Pancreas (tissue), 10 donors: ENCODE results near the gene PLEKHG2. TPM values are rescaled to one million over a fixed set of nuclear protein-coding genes. Genes with fewer than 3 reads are reported as not detected.
A peak's percentile ranks its signal among the peaks of the same experiment; 100 is the strongest.

Source experiments
- ATAC-seq, 4 donors: fragments of 200-7000 bp; cut with Tn5 transposase; one replicate each; pipeline versions ENCODE4 v1.8.0 to v1.9.1; 2020; ENCODE audit warnings: mild to moderate bottlenecking in 4 of 4, moderate library complexity in 4 of 4
- DNase-seq, 6 donors: peaks; one replicate each; pipeline ENCODE4 v3.0.0-alpha.2; 2020
- FAIRE-seq: peaks from 2 replicates; lab custom pipeline; 2012; peaks lifted over from hg19 to GRCh38; lab: Jason Lieb, UNC
- H3K27ac ChIP-seq, 4 donors: fragments of 200-600 bp; sonication (generic); 1 replicate in 3 of 4; 2 replicates in 1 of 4; pipeline versions ENCODE4 v1.5.0 to v1.8.0; 2020
- H3K27me3 ChIP-seq, 4 donors: fragments of 200-600 bp; one replicate each; pipeline ENCODE4 v1.8.0; 2021
- H3K36me3 ChIP-seq, 3 donors: fragments of 200-600 bp; sonication (generic) in 1 of 3; one replicate each; pipeline versions ENCODE4 v1.5.0 to v1.8.0; 2020 to 2021
- H3K4me1 ChIP-seq, 3 donors: fragments of 200-600 bp; one replicate each; pipeline ENCODE4 v1.8.0; 2021
- H3K4me3 ChIP-seq, 4 donors: fragments of 200-600 bp; sonication (generic) in 2 of 4; one replicate each; pipeline versions ENCODE4 v1.5.0 to v1.8.0; 2020 to 2021
- H3K9me3 ChIP-seq, 4 donors: fragments of 200-600 bp; one replicate each; pipeline ENCODE4 v1.8.0; 2021
- CTCF ChIP-seq, 4 donors: fragments of 200-600 bp; sonication (generic) in 3 of 4; IDR thresholded peaks; one replicate each; pipeline versions ENCODE4 v1.5.0 to v1.8.0; 2021; ENCODE audit warnings: antibody characterized with exemption in 4 of 4
- WGBS, 2 donors: extraction: QIAGEN DNeasy Blood & Tissue Kit; methylation state at CpG; one replicate each; pipeline ENCODE4 v1.1.7; 2013; 5-methylcytosine and 5-hydroxymethylcytosine counted together
- intact Hi-C, 3 donors: fragments of 100-400 bp; cut with DNase I; formaldehyde crosslinking; loops; one replicate each; pipeline versions ENCODE4 v1.11.1 to v1.14.2; 2022
- polyA plus RNA-seq, 2 donors: library from polyadenylated mRNA; stranded (reverse); fragments of 200-250 nt; gene quantifications; one replicate each; pipeline ENCODE4 v1.2.3, GENCODE V29; 2013
- total RNA-seq, 6 donors: library from RNA; stranded (reverse); fragmentation: NEBNext Ultra II Directional in 4 of 6; extraction: Animal tissue kit (Norgen Biotek cat#: 25700) in 4 of 6; gene quantifications; one replicate each; pipeline versions ENCODE4 v1.2.1 to v1.2.4, GENCODE V29; 2021 to 2023
- donor health status: healthy with polysubstance abuse.
- donor health status: DM: no; HTN: no; CAD: no; lungs with moderate emphysema.
- donor health status: DM: no; HTN: no; CAD: no.
- donor health status: control.
- donor health status: control.
- donor health status: Bipolar disorder and iron deficiency.
- donor health status: DM: yes; HTN: yes; CAD: no.
- donor health status: DM: no; HTN: no; CAD: no.
- donor health status: DM: no; HTN: no; CAD: no.
- donor health status: DM: yes; HTN: yes; CAD: no.

Gene PLEKHG2
- total and polyA plus RNA-seq, 8 donors, result 3.1 to 15.0 (median 7.8) TPM

DNA sequence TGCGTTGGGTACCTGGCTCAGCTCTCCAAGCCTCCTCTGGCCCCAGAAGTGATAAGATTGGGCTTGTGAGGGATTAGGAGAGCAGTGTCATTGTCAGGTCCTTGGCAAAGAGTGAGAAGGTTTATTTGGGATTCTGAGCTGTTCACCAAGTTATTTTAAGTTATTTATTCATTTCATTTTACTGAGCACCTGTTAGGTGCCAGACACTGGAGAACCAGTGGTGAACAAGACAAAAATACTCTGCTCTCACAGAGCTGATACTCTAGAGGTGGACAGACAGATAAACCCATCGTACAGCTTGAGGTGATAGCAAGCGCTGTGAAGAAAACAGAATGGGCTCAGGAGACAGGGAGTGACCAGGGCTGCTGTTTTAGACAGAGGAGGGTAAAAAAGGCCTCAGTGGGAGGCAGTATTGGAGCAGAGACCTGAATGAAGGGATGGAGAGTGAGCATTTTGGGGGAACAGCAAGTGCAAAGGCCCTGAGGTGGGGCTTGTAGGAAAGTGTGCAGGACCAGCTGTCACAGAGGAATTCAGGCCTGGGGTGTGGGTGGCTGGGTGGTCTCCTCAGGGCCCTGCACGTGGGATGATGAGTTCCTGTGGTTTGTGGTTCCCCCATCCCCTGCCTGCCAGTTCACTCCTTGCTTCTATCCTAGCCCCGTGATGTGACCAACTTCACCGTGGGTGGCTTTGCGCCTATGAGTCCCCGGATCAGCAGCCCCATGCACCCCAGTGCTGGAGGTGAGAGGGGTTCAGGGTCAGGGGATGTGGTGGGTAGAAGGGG is 59.5 kb downstream of the PLEKHG2 start:
- 89 to 90% methylated on average over 7 to 8 of the region's 8 CpGs for WGBS, 2 donors
- ATAC-seq, result no peak
- TF ChIP-seq CTCF (IDR thresholded peaks at IDR 0.05), result no peak
- Histone ChIP-seq H3K36me3 (peaks cover 4 to 84% (median 69%) of the 10 kb centered on the region in 3 donors), H3K27me3 (no peaks in the 10 kb centered on the region), H3K27ac (no peak overlapping the region), H3K4me1 (no peaks in the 10 kb centered on the region), H3K4me3 (no peak overlapping the region), H3K9me3 (no peaks in the 10 kb centered on the region)
- FAIRE-seq, result no peak
- intact Hi-C loops, result no loop called here
- no peak for DNase-seq

GRCh38 chr19:39472746-39473442 is 60.4 kb downstream of the PLEKHG2 start:
- H3K4me3 ChIP-seq, result no peak overlapping the region
- H3K36me3 ChIP-seq, result peaks cover 4 to 76% (median 66%) of the 10 kb centered on the region in 3 donors
- peak in 1 of 4 donors; percentile 8 for ATAC-seq
- H3K4me1 ChIP-seq, result no peaks in the 10 kb centered on the region
- H3K27me3 ChIP-seq, result no peaks in the 10 kb centered on the region
- H3K27ac ChIP-seq, result no peak overlapping the region
- DNase-seq, result peak in 1 of 6 donors; percentile 75
- no peaks in the 10 kb centered on the region for H3K9me3 ChIP-seq
- TF ChIP-seq CTCF (IDR thresholded peaks at IDR 0.05), result no peak
- intact Hi-C loops, result no loop called here
- FAIRE-seq, result no peak
- WGBS, 2 donors, result 90 to 92% methylated on average over 32 of the region's 32 CpGs

DNA sequence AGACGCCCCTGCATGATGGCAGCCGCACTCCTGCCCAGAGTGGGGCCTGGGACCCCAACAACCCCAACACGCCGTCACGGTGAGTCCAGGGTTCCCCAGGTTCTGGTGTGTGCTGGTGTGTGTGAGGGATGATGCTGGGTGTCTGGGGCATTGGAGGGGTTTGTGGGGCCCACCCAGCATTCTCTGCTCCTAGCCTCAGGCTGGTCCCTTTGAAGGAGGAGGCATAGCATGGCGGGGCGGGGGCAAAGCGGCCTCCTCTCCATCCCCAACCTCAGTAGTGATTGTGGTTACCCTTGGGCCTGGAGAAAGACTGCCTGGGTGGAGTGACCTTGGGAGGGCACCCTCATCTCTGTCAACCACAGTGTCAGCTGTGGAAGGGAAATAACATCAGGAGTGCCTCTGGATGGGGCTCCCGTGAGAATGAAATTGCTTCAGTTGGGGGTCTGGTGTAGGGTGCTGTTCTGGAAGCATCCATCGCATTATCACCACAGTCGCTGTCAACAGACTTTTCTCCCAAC is 61.0 kb downstream of the PLEKHG2 start:
- H3K36me3 ChIP-seq, result peaks cover 4 to 70% (median 60%) of the 10 kb centered on the region in 3 donors
- ATAC-seq, result no peak

GRCh38 chr19:39474139-39474620 is 61.7 kb downstream of the PLEKHG2 start:
- intact Hi-C loops, result no loop called here
- peak; percentile 30 to 84 (median 64) for DNase-seq
- no peaks in the 10 kb centered on the region for H3K4me1 ChIP-seq
- peak; percentile 59 to 81 (median 73) for ATAC-seq
- peak; percentile 30 to 67 (median 50) for TF ChIP-seq CTCF (IDR thresholded peaks at IDR 0.05)
- no peak for FAIRE-seq
- H3K4me3 ChIP-seq, result no peak overlapping the region
- WGBS, 2 donors, result 53 to 55% methylated on average over 9 of the region's 9 CpGs
- H3K27me3 ChIP-seq, result no peaks in the 10 kb centered on the region
- H3K36me3 ChIP-seq, result peaks cover 4 to 63% (median 55%) of the 10 kb centered on the region in 3 donors
- H3K27ac ChIP-seq, result no peak overlapping the region
- no peaks in the 10 kb centered on the region for H3K9me3 ChIP-seq

More for the DNA sequence above, 61.0 kb downstream of the PLEKHG2 start:
- no peaks in the 10 kb centered on the region for H3K4me1 ChIP-seq
- no peak overlapping the region for H3K4me3 ChIP-seq
- H3K27ac ChIP-seq, result no peak overlapping the region
- intact Hi-C loops, result no loop called here
- FAIRE-seq (no peak), DNase-seq (peak in 1 of 6 donors; percentile 16)
- H3K27me3 ChIP-seq, result no peaks in the 10 kb centered on the region
- H3K9me3 ChIP-seq, result no peaks in the 10 kb centered on the region
- 84 to 88% methylated on average over 10 to 11 of the region's 11 CpGs for WGBS, 2 donors
- TF ChIP-seq CTCF (IDR thresholded peaks at IDR 0.05), result no peak
